Measurements from ENCODE around the gene TRUB2. TPM values are rescaled to one million over a fixed set of nuclear protein-coding genes. Genes with fewer than 3 reads are reported as not detected.
"Not testable (repeated sequence)": the region's sequence is repeated elsewhere in the genome, so short reads cannot be mapped to it uniquely, and the experiment has no call there.

Gene TRUB2
- total RNA-seq, 2 experiments from 2014 or later: 16.9 to 18.9 TPM

- H3K27me3 Mint-ChIP-seq; H3K36me3 Mint-ChIP-seq (ENCODE audit: low read depth); H3K27ac Mint-ChIP-seq; DNase-seq; H3K9me3 Mint-ChIP-seq: not testable (repeated sequence)
- CTCF ChIA-PET: interaction anchor here (0.7 to 1.9 kb wide), 4 partner anchors 43 to 792 kb away, joined by 3 to 8 read pairs (median 4); partner anchors contain the start of gene CIZ1
- Mint-ChIP-seq H3K4me3 (peak overlapping the region; percentile 99), H3K4me1 (peaks cover 10% of the 10 kb centered on the region)
- POLR2A ChIA-PET: interaction anchor here (0.6 to 1.2 kb wide), 2 partner anchors 17 to 148 kb away, joined by 3 read pairs; partner anchors contain the start of gene TRUB2
Observed at GRCh38 chr9:128338852-128339614, 16.8 kb upstream of the TRUB2 start.

- Mint-ChIP-seq H3K27me3 (no peaks in the 10 kb centered on the region), H3K4me1 (peaks cover 10% of the 10 kb centered on the region), H3K9me3 (no peaks in the 10 kb centered on the region), H3K4me3 (no peak overlapping the region), H3K36me3 (ENCODE audit: low read depth) (no peaks in the 10 kb centered on the region), H3K27ac (no peak overlapping the region)
- POLR2A ChIA-PET: interaction anchor here (1.2 to 1.3 kb wide), 2 partner anchors 14 to 16 kb away, joined by 3 to 4 read pairs; partner anchors contain the start of gene TRUB2
- DNase-seq: no peak
- CTCF ChIA-PET: interaction anchor here (1.2 kb wide), 1 partner anchor 101 kb away, joined by 3 read pairs; no protein-coding TSS in a partner anchor
Observed at GRCh38 chr9:128337936-128338335, 15.7 kb upstream of the TRUB2 start.

GRCh38 chr9:128335914-128336313, 13.7 kb upstream of the TRUB2 start:
- H3K27me3 Mint-ChIP-seq: no peaks in the 10 kb centered on the region
- H3K4me1 Mint-ChIP-seq: peaks cover 6% of the 10 kb centered on the region
- H3K4me3 Mint-ChIP-seq: no peak overlapping the region
- POLR2A ChIA-PET: interaction anchor here (0.6 to 1.2 kb wide), 4 partner anchors 8 to 169 kb away, joined by 3 read pairs; no protein-coding TSS in a partner anchor
- no peak for DNase-seq
- H3K27ac Mint-ChIP-seq: no peak overlapping the region
- H3K9me3 Mint-ChIP-seq: no peaks in the 10 kb centered on the region
- H3K36me3 Mint-ChIP-seq (ENCODE audit: low read depth): no peaks in the 10 kb centered on the region
- CTCF ChIA-PET: interaction anchor here (0.6 to 2.1 kb wide), 2 partner anchors 40 to 97 kb away, joined by 4 to 8 read pairs; no protein-coding TSS in a partner anchor

GRCh38 chr9:128335161-128335560, 12.9 kb upstream of the TRUB2 start:
- Mint-ChIP-seq H3K4me3 (no peak overlapping the region), H3K27ac (no peak overlapping the region), H3K4me1 (peaks cover 6% of the 10 kb centered on the region), H3K27me3 (no peaks in the 10 kb centered on the region), H3K9me3 (no peaks in the 10 kb centered on the region), H3K36me3 (ENCODE audit: low read depth) (no peaks in the 10 kb centered on the region)
- ChIA-PET CTCF (interaction anchor here (2.1 kb wide), 1 partner anchor 39 kb away, joined by 8 read pairs; no protein-coding TSS in a partner anchor), POLR2A (interaction anchor here (1.2 kb wide), 2 partner anchors 8 to 170 kb away, joined by 3 read pairs; no protein-coding TSS in a partner anchor)
- DNase-seq: no peak

- H3K27me3 Mint-ChIP-seq: no peaks in the 10 kb centered on the region
- no peaks in the 10 kb centered on the region for H3K4me1 Mint-ChIP-seq
- no peak overlapping the region for H3K4me3 Mint-ChIP-seq
- no peak overlapping the region for H3K27ac Mint-ChIP-seq
- H3K36me3 Mint-ChIP-seq (ENCODE audit: low read depth): no peaks in the 10 kb centered on the region
- CTCF ChIA-PET: interaction anchor here (1.0 kb wide), 1 partner anchor 8 kb away, joined by 3 read pairs; no protein-coding TSS in a partner anchor
- POLR2A ChIA-PET: no interaction called here
- no peak for DNase-seq
- H3K9me3 Mint-ChIP-seq: no peaks in the 10 kb centered on the region
Observed at GRCh38 chr9:128333451-128333869, 11.2 kb upstream of the TRUB2 start.

GRCh38 chr9:128325629-128326028, 3.4 kb upstream of the TRUB2 start:
- peaks cover 23% of the 10 kb centered on the region for H3K4me1 Mint-ChIP-seq
- H3K9me3 Mint-ChIP-seq: no peaks in the 10 kb centered on the region
- CTCF ChIA-PET: no interaction called here
- H3K4me3 Mint-ChIP-seq: no peak overlapping the region
- H3K27ac Mint-ChIP-seq: no peak overlapping the region
- peaks cover 8% of the 10 kb centered on the region for H3K36me3 Mint-ChIP-seq (ENCODE audit: low read depth)
- POLR2A ChIA-PET: no interaction called here
- H3K27me3 Mint-ChIP-seq: no peaks in the 10 kb centered on the region
- DNase-seq: no peak

- Mint-ChIP-seq H3K9me3 (no peaks in the 10 kb centered on the region), H3K36me3 (ENCODE audit: low read depth) (peaks cover 8% of the 10 kb centered on the region)
- POLR2A ChIA-PET: interaction anchor here (1.1 kb wide), 1 partner anchor 48 kb away, joined by 3 read pairs; the partner anchor contains the start of genes GOLGA2 and SWI5
Observed at GRCh38 chr9:128324401-128324800, 2.2 kb upstream of the TRUB2 start.

GRCh38 chr9:128323791-128324190, 1.5 kb upstream of the TRUB2 start:
- Mint-ChIP-seq H3K27ac (peak overlapping the region; percentile 96), H3K9me3 (no peaks in the 10 kb centered on the region), H3K36me3 (ENCODE audit: low read depth) (peaks cover 8% of the 10 kb centered on the region), H3K4me1 (peaks cover 23% of the 10 kb centered on the region), H3K4me3 (peak overlapping the region; percentile 94), H3K27me3 (no peaks in the 10 kb centered on the region)
- POLR2A ChIA-PET: interaction anchor here (1.1 kb wide), 1 partner anchor 14 kb away, joined by 4 read pairs; no protein-coding TSS in a partner anchor
- CTCF ChIA-PET: interaction anchor here (0.6 to 1.4 kb wide), 2 partner anchors 29 to 39 kb away, joined by 3 to 6 read pairs; no protein-coding TSS in a partner anchor
- DNase-seq: no peak

More at GRCh38 chr9:128324401-128324800, 2.2 kb upstream of the TRUB2 start:
- no peak overlapping the region for H3K27ac Mint-ChIP-seq
- CTCF ChIA-PET: interaction anchor here (1.0 to 1.4 kb wide), 2 partner anchors 17 to 38 kb away, joined by 3 to 6 read pairs; no protein-coding TSS in a partner anchor
- peaks cover 23% of the 10 kb centered on the region for H3K4me1 Mint-ChIP-seq
- H3K4me3 Mint-ChIP-seq: no peak overlapping the region
- no peak for DNase-seq
- no peaks in the 10 kb centered on the region for H3K27me3 Mint-ChIP-seq

GRCh38 chr9:128323212-128323730, 1.0 kb upstream of the TRUB2 start:
- ChIA-PET CTCF (interaction anchor here (0.6 to 3.0 kb wide), 2 partner anchors 18 to 28 kb away, joined by 3 to 13 read pairs; no protein-coding TSS in a partner anchor), POLR2A (interaction anchor here (1.1 kb wide), 1 partner anchor 14 kb away, joined by 4 read pairs; no protein-coding TSS in a partner anchor)
- H3K27me3 Mint-ChIP-seq: no peaks in the 10 kb centered on the region
- peaks cover 8% of the 10 kb centered on the region for H3K36me3 Mint-ChIP-seq (ENCODE audit: low read depth)
- DNase-seq: no peak
- H3K4me1 Mint-ChIP-seq: peaks cover 23% of the 10 kb centered on the region
- H3K4me3 Mint-ChIP-seq: peak overlapping the region; percentile 94
- peak overlapping the region; percentile 96 for H3K27ac Mint-ChIP-seq
- no peaks in the 10 kb centered on the region for H3K9me3 Mint-ChIP-seq

GRCh38 chr9:128321879-128322403, 306 bp downstream of the TRUB2 start:
- peak overlapping the region; percentile 94 for H3K4me3 Mint-ChIP-seq
- H3K4me1 Mint-ChIP-seq: peaks cover 23% of the 10 kb centered on the region
- no peak for DNase-seq
- POLR2A ChIA-PET: interaction anchor here (0.8 to 1.4 kb wide), 5 partner anchors 16 to 50 kb away, joined by 3 to 4 read pairs (median 3); partner anchors contain the start of genes GOLGA2 and SWI5
- H3K27me3 Mint-ChIP-seq: no peaks in the 10 kb centered on the region
- CTCF ChIA-PET: interaction anchor here (0.6 to 3.0 kb wide), 5 partner anchors 8 to 27 kb away, joined by 3 to 13 read pairs (median 4); no protein-coding TSS in a partner anchor
- peak overlapping the region; percentile 96 for H3K27ac Mint-ChIP-seq
- peaks cover 11% of the 10 kb centered on the region for H3K36me3 Mint-ChIP-seq (ENCODE audit: low read depth)
- H3K9me3 Mint-ChIP-seq: no peaks in the 10 kb centered on the region

- Mint-ChIP-seq H3K4me3 (peak overlapping the region; percentile 94), H3K4me1 (peaks cover 23% of the 10 kb centered on the region), H3K27ac (no peak overlapping the region), H3K27me3 (no peaks in the 10 kb centered on the region), H3K36me3 (ENCODE audit: low read depth) (peaks cover 11% of the 10 kb centered on the region), H3K9me3 (no peaks in the 10 kb centered on the region)
- DNase-seq: no peak
- POLR2A ChIA-PET: interaction anchor here (1.0 to 1.4 kb wide), 4 partner anchors 17 to 45 kb away, joined by 3 to 4 read pairs (median 3); partner anchors contain the start of genes GOLGA2 and SWI5
- CTCF ChIA-PET: interaction anchor here (0.9 to 3.0 kb wide), 4 partner anchors 9 to 26 kb away, joined by 3 to 13 read pairs (median 4); no protein-coding TSS in a partner anchor
Observed at GRCh38 chr9:128321343-128321742, 904 bp downstream of the TRUB2 start.

- Mint-ChIP-seq H3K36me3 (ENCODE audit: low read depth) (peaks cover 6% of the 10 kb centered on the region), H3K27me3 (no peaks in the 10 kb centered on the region), H3K27ac (no peak overlapping the region), H3K4me1 (peaks cover 3% of the 10 kb centered on the region), H3K9me3 (no peaks in the 10 kb centered on the region), H3K4me3 (no peak overlapping the region)
- POLR2A ChIA-PET: no interaction called here
- CTCF ChIA-PET: no interaction called here
- no peak for DNase-seq
Observed at GRCh38 chr9:128317629-128318028, 4.6 kb downstream of the TRUB2 start.

Data from activated CD4-positive, alpha-beta memory T cell treated with anti-CD3 and anti-CD28 coated beads, Interleukin-2, amount 10 ng/mL, durations not matched to agents 7 days and 5 days (primary cell).